Panc1 (cell line): ENCODE measurements around the gene DST. TPM values are rescaled to one million over a fixed set of nuclear protein-coding genes. Genes with fewer than 3 reads are reported as not detected.

Experiments used
- ATAC-seq: fragments of 200-7000 bp; cut with Tn5 transposase; 2 replicates; pipeline ENCODE4 v1.9.1; 2020; ENCODE audit warnings: mild to moderate bottlenecking, moderate library complexity
- BruUV-seq: library from RNA; stranded (reverse); fragments of 400-500 nt; replicated peaks from 2 replicates; lab custom pipeline; 2021; lab: Mats Ljungman, UMichigan
- CTCF ChIA-PET: fragments of 300-600 bp; sonication (Branson Sonifier 250); formaldehyde crosslinking; loops from one replicate; lab custom pipeline; 2022; ENCODE audit warnings: antibody characterized with exemption; lab: Charles Lee
- POLR2A ChIA-PET: fragments of 300-600 bp; sonication (Branson Sonifier 250); formaldehyde crosslinking; loops from one replicate; lab custom pipeline; 2022; ENCODE audit warnings: antibody characterized with exemption; lab: Charles Lee
- DNase-seq: peaks from one replicate; pipeline ENCODE4 v3.0.0-alpha.2; 2010; ENCODE audit warnings: low read depth, low spot score
- H3K27ac ChIP-seq: 2 replicates; pipeline ENCODE4 v1.5.1; 2011; ENCODE audit warnings: mild to moderate bottlenecking, low read length, inconsistent platforms
- H3K27me3 ChIP-seq: fragments of 200-500 bp; sonication (Bioruptor generic); 2 replicates; pipeline ENCODE4 v1.6.0; 2014; ENCODE audit warnings: low read length, inconsistent platforms; ENCODE audit not compliant: control insufficient read depth, insufficient read depth
- H3K36me3 ChIP-seq: fragments of 200-500 bp; sonication (Bioruptor generic); 2 replicates; pipeline ENCODE4 v1.5.1; 2014; ENCODE audit warnings: inconsistent platforms, mild to moderate bottlenecking, low read length, moderate library complexity; ENCODE audit not compliant: control insufficient read depth, insufficient read depth
- H3K4me1 ChIP-seq: 2 replicates; pipeline ENCODE4 v1.5.1; 2011; ENCODE audit warnings: inconsistent platforms, mild to moderate bottlenecking, low read length, moderate library complexity; ENCODE audit not compliant: control insufficient read depth, insufficient read depth
- H3K4me3 ChIP-seq, 2 experiments: 2 replicates each; pipeline ENCODE4 v1.5.1; 2011 to 2012; ENCODE audit warnings: low read depth in 2 of 2, low read length in 2 of 2, mild to moderate bottlenecking in 2 of 2, inconsistent platforms in 1 of 2, moderate library complexity in 1 of 2
- H3K9me3 ChIP-seq: fragments of 200-500 bp; sonication (Bioruptor generic); 2 replicates; pipeline ENCODE4 v1.5.1; 2014; ENCODE audit warnings: low read depth, mild to moderate bottlenecking, inconsistent platforms, low read length, moderate library complexity; ENCODE audit not compliant: control insufficient read depth, insufficient read depth
- CTCF ChIP-seq: fragments of 450-650 bp; IDR thresholded peaks from 2 replicates; pipeline ENCODE4 v1.5.1; 2017; ENCODE audit warnings: mild to moderate bottlenecking
- POLR2AphosphoS5 ChIP-seq: IDR thresholded peaks from 2 replicates; pipeline ENCODE4 v1.6.1; 2012; ENCODE audit warnings: mild to moderate bottlenecking, low read depth, low read length, moderate library complexity
- REST ChIP-seq, 2 experiments: IDR thresholded peaks; 2 replicates each; pipeline ENCODE4 v1.6.1; 2011 to 2012; ENCODE audit warnings: low read depth in 2 of 2, control low read depth in 1 of 2, low read length in 1 of 2, mild to moderate bottlenecking in 1 of 2, moderate library complexity in 1 of 2; ENCODE audit not compliant: insufficient read depth in 1 of 2
- SIN3A ChIP-seq: IDR thresholded peaks from 2 replicates; pipeline ENCODE4 v1.6.1; 2012; ENCODE audit warnings: low read depth, mild to moderate bottlenecking, low read length, moderate library complexity, borderline replicate concordance; ENCODE audit not compliant: insufficient read depth
- TCF7L2 ChIP-seq: IDR thresholded peaks from 2 replicates; pipeline ENCODE4 v1.6.1; 2011; ENCODE audit warnings: mild to moderate bottlenecking, low read depth, low read length, inconsistent platforms
- in situ Hi-C: cut with HindIII; loops from 2 replicates; pipeline ENCODE4 v1.10.0; 2016; ENCODE audit warnings: low sequenced_read_pairs, low pct_unique_long_range_greater_than_20kb
- intact Hi-C: fragments of 100-400 bp; cut with micrococcal nuclease; formaldehyde crosslinking; loops from one replicate; pipeline ENCODE4 v1.10.0; 2022; ENCODE audit not compliant: unreplicated experiment
- total RNA-seq: library from RNA; stranded (reverse); gene quantifications from one replicate; pipeline ENCODE4 v1.2.1, GENCODE V29; 2021; ENCODE audit not compliant: unreplicated experiment

DST gene
- total RNA-seq, 1 experiment from 2014 or later, result 230 TPM

- ChIA-PET CTCF (no interaction called here), POLR2A (no interaction called here)
- intact Hi-C loops, result no loop called here
- Histone ChIP-seq H3K4me1 (no peaks in the 10 kb centered on the region), H3K9me3 (no peaks in the 10 kb centered on the region), H3K27ac (no peak overlapping the region), H3K27me3 (no peaks in the 10 kb centered on the region), H3K36me3 (peaks cover 67% of the 10 kb centered on the region), H3K4me3 (no peak overlapping the region)
- in situ Hi-C loops, result no loop called here
- BruUV-seq, result no TSS peak
- DNase-seq (no peak), ATAC-seq (no peak)
- no peak for TF ChIP-seq CTCF
- TF ChIP-seq POLR2AphosphoS5, result no peak
- TF ChIP-seq TCF7L2, result no peak
- TF ChIP-seq SIN3A, result no peak
- TF ChIP-seq REST (IDR thresholded peaks at IDR 0.05; ENCODE audit: insufficient read depth in 1 of 2, low read depth in 2 of 2, low read length in 1 of 2), result no peak
Measured at GRCh38 chr6:56499095-56499494, 143.6 kb downstream of the DST start.

GRCh38 chr6:56497691-56498090, 145.0 kb downstream of the DST start:
- peaks cover 70% of the 10 kb centered on the region for H3K36me3 ChIP-seq
- no peaks in the 10 kb centered on the region for H3K27me3 ChIP-seq
- POLR2A ChIA-PET, result no interaction called here
- in situ Hi-C loops, result no loop called here
- BruUV-seq, result no TSS peak
- no peak for ATAC-seq
- H3K4me3 ChIP-seq, result no peak overlapping the region
- CTCF ChIA-PET, result no interaction called here
- H3K27ac ChIP-seq, result no peak overlapping the region
- intact Hi-C loops, result no loop called here
- no peaks in the 10 kb centered on the region for H3K4me1 ChIP-seq
- no peak for TF ChIP-seq REST (IDR thresholded peaks at IDR 0.05; ENCODE audit: insufficient read depth in 1 of 2, low read depth in 2 of 2, low read length in 1 of 2)
- TF ChIP-seq CTCF, result no peak
- TF ChIP-seq TCF7L2, result no peak
- no peak for TF ChIP-seq POLR2AphosphoS5
- no peak for TF ChIP-seq SIN3A
- DNase-seq, result no peak
- H3K9me3 ChIP-seq, result no peaks in the 10 kb centered on the region
